PC-3 (cell line): Measurements from ENCODE around the gene FAM83G. TPM values are rescaled to one million over a fixed set of nuclear protein-coding genes. Genes with fewer than 3 reads are reported as not detected.
A peak's percentile ranks its signal among the peaks of the same experiment; 100 is the strongest.

Experiments used
- ATAC-seq: fragments of 200-7000 bp; cut with Tn5 transposase; 2 replicates; pipeline ENCODE4 v1.9.1; 2020; ENCODE audit warnings: mild to moderate bottlenecking, moderate library complexity
- BruUV-seq: library from RNA; stranded (reverse); fragments of 400-500 nt; replicated peaks from 2 replicates; lab custom pipeline; 2021; lab: Mats Ljungman, UMichigan
- CTCF ChIA-PET: fragments of 300-600 bp; sonication (Branson Sonifier 250); formaldehyde crosslinking; loops from one replicate; lab custom pipeline; 2022; ENCODE audit warnings: antibody characterized with exemption; lab: Charles Lee
- POLR2A ChIA-PET: fragments of 300-600 bp; sonication (Branson Sonifier 250); formaldehyde crosslinking; loops from one replicate; lab custom pipeline; 2022; ENCODE audit warnings: antibody characterized with exemption; ENCODE audit not compliant: unreplicated experiment; lab: Charles Lee
- DNase-seq: peaks from one replicate; pipeline ENCODE4 v3.0.0-alpha.2; 2015
- H2AFZ ChIP-seq: fragments of 300-600 bp; sonication (generic); 2 replicates; pipeline ENCODE4 v1.6.0; 2016; ENCODE audit warnings: antibody characterized with exemption, low read length
- H3F3A ChIP-seq: fragments of 300-600 bp; sonication (generic); one replicate; pipeline ENCODE4 v1.6.0; 2017; ENCODE audit warnings: antibody characterized with exemption, low read length, control low read depth, mild to moderate bottlenecking; ENCODE audit not compliant: unreplicated experiment
- H3K27ac ChIP-seq: fragments of 300-600 bp; sonication (generic); 2 replicates; pipeline ENCODE4 v1.5.1; 2016; ENCODE audit warnings: mild to moderate bottlenecking, low read length
- H3K27me3 ChIP-seq: fragments of 300-600 bp; sonication (generic); 2 replicates; pipeline ENCODE4 v1.6.1; 2016; ENCODE audit warnings: low read length, mixed read lengths
- H3K36me3 ChIP-seq: fragments of 300-600 bp; sonication (generic); 2 replicates; pipeline ENCODE4 v1.6.1; 2016; ENCODE audit warnings: low read depth, mixed run types, low read length, mixed read lengths
- H3K4me1 ChIP-seq: fragments of 300-600 bp; sonication (generic); 2 replicates; pipeline ENCODE4 v1.5.1; 2016; ENCODE audit warnings: low read length; ENCODE audit not compliant: insufficient read depth
- H3K4me2 ChIP-seq: fragments of 300-600 bp; sonication (generic); 2 replicates; pipeline ENCODE4 v1.6.0; 2016; ENCODE audit warnings: low read length
- H3K4me3 ChIP-seq: fragments of 300-600 bp; sonication (generic); 2 replicates; pipeline ENCODE4 v1.5.1; 2016; ENCODE audit warnings: mild to moderate bottlenecking, low read length, mixed read lengths
- H3K79me2 ChIP-seq: fragments of 300-600 bp; sonication (generic); 2 replicates; pipeline ENCODE4 v1.6.1; 2017; ENCODE audit warnings: low read length, mixed read lengths
- H3K9ac ChIP-seq: fragments of 300-600 bp; sonication (generic); 2 replicates; pipeline ENCODE4 v1.6.0; 2016; ENCODE audit warnings: mild to moderate bottlenecking, low read length
- H3K9me2 ChIP-seq: fragments of 300-600 bp; sonication (generic); replicated peaks from 2 replicates; pipeline ENCODE4 v1.6.1; 2016; ENCODE audit warnings: mixed run types, low read length, mixed read lengths
- H3K9me3 ChIP-seq: fragments of 300-600 bp; sonication (generic); 2 replicates; pipeline ENCODE4 v1.6.1; 2016; ENCODE audit warnings: low read length, mixed read lengths
- H4K20me1 ChIP-seq: fragments of 300-600 bp; sonication (generic); 2 replicates; pipeline ENCODE4 v1.6.1; 2016; ENCODE audit warnings: low read length, mixed read lengths
- CTCF ChIP-seq: fragments of 300-600 bp; sonication (generic); conservative IDR thresholded peaks from 2 replicates; pipeline ENCODE4 v1.5.1; 2017; ENCODE audit warnings: antibody characterized with exemption, low read depth, mild to moderate bottlenecking, low read length
- EZH2 ChIP-seq: fragments of 300-600 bp; sonication (generic); IDR thresholded peaks from one replicate; pipeline ENCODE4 v1.6.1; 2017; ENCODE audit warnings: antibody characterized with exemption, mild to moderate bottlenecking, low read length; ENCODE audit not compliant: unreplicated experiment
- EZH2phosphoT487 ChIP-seq: fragments of 300-600 bp; sonication (generic); IDR thresholded peaks from 2 replicates; pipeline ENCODE4 v1.6.1; 2018; ENCODE audit warnings: mild to moderate bottlenecking, antibody characterized with exemption, low read length, borderline replicate concordance
- intact Hi-C: fragments of 100-400 bp; cut with micrococcal nuclease; formaldehyde crosslinking; loops from 2 replicates; pipeline ENCODE4 v1.9.0; 2023
- total RNA-seq: library from RNA; depleted of rRNA; stranded (reverse); fragments of >200 nt; gene quantifications from 2 replicates; pipeline ENCODE4 v1.2.3, GENCODE V29; 2014

Gene FAM83G
- total RNA-seq, 1 experiment from 2014 or later = 0.26 TPM

DNA sequence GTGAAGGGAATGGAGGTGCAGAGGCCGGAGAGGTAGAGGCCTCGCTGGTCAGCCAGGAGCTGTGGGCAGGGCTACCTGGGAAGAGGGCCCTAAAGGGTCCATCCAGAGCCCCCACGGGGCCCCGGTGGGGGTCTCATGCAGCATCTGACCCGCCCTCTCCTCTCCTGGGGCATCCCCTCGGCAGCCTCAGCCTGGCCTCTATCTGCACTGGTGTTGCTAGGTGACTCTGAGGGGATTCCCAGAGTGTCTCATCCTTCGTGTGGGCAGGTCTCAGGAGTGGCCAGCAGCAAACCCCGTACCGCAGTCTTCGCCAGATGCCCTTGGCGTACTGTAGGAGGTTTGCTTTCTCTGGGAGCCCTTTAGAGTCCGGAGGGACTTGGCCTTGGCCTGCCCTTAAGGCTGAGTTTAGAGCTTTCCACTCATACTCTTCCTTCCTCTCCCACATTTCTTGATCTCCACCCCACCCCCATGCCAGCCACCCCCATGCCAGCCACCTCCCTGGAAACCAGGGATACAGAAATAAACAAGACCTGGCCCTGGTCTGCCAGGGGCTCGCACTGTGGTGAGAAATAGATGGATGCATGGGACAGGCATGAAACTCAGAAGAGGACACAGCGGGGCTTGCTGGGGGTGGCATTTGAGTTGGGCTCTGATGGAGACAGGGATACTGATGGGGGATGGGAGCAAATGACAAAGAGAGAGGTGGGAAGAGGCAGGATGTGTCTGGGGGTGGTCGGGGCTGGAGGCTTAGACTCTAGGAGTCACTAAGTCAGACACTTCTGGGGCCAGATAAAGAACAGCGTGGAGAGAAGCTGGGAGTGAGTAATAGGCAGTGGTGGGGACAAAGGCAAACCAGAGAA lies 42.7 kb downstream of the FAM83G start:
- CTCF ChIA-PET = interaction anchor here (0.7 kb wide), 2 partner anchors 8 to 39 kb away, joined by 3 to 4 read pairs; no protein-coding TSS in a partner anchor
- no peaks in the 10 kb centered on the region for H3K27me3 ChIP-seq
- no peak overlapping the region for H3K9ac ChIP-seq
- no peak overlapping the region for H2AFZ ChIP-seq
- H3K79me2 ChIP-seq = no peaks in the 10 kb centered on the region
- TF ChIP-seq EZH2 (no peak), CTCF (no peak), EZH2phosphoT487 (no peak)
- no peak overlapping the region for H3K27ac ChIP-seq
- POLR2A ChIA-PET = no interaction called here
- DNase-seq (no peak), ATAC-seq (no peak)
- H3F3A ChIP-seq = no peaks in the 10 kb centered on the region
- BruUV-seq = no TSS peak
- no peak overlapping the region for H3K4me3 ChIP-seq
- intact Hi-C loops = no loop called here
- no peaks in the 10 kb centered on the region for H4K20me1 ChIP-seq
- no peaks in the 10 kb centered on the region for H3K4me1 ChIP-seq
- H3K36me3 ChIP-seq = no peaks in the 10 kb centered on the region
- no peaks in the 10 kb centered on the region for H3K9me2 ChIP-seq
- H3K9me3 ChIP-seq = no peaks in the 10 kb centered on the region
- no peak overlapping the region for H3K4me2 ChIP-seq

GRCh38 chr17:18960803-18961511 lies 43.6 kb downstream of the FAM83G start:
- no peaks in the 10 kb centered on the region for H3K4me1 ChIP-seq
- H3K4me3 ChIP-seq = no peak overlapping the region
- intact Hi-C loops = no loop called here
- no peak overlapping the region for H3K27ac ChIP-seq
- ChIA-PET CTCF (interaction anchor here (0.6 to 0.7 kb wide), 3 partner anchors 9 to 40 kb away, joined by 3 to 4 read pairs (median 3); partner anchors contain the start of gene SLC5A10), POLR2A (no interaction called here)
- no peaks in the 10 kb centered on the region for H3K9me3 ChIP-seq
- H4K20me1 ChIP-seq = no peaks in the 10 kb centered on the region
- H3K9me2 ChIP-seq = no peaks in the 10 kb centered on the region
- peak; percentile 97 for ATAC-seq
- H3K36me3 ChIP-seq = no peaks in the 10 kb centered on the region
- H3K4me2 ChIP-seq = no peak overlapping the region
- H3F3A ChIP-seq = no peaks in the 10 kb centered on the region
- BruUV-seq = no TSS peak
- TF ChIP-seq EZH2 (no peak), EZH2phosphoT487 (no peak), CTCF (peak; percentile 98)
- no peaks in the 10 kb centered on the region for H3K27me3 ChIP-seq
- peak; percentile 82 for DNase-seq
- H3K9ac ChIP-seq = no peak overlapping the region
- no peaks in the 10 kb centered on the region for H3K79me2 ChIP-seq
- no peak overlapping the region for H2AFZ ChIP-seq
